HG02885 (cell line): ENCODE data around the gene RANBP17.

Source experiments
- ATAC-seq: cut with Tn5 transposase; IDR thresholded peaks from one replicate; pipeline ENCODE4 v1.9.1; 2021; ENCODE audit warnings: mild to moderate bottlenecking; ENCODE audit not compliant: unreplicated experiment, poor library complexity

RANBP17 gene

GRCh38 chr5:171310819-171311321 lies 449.1 kb downstream of the RANBP17 start:
- no peak for ATAC-seq

GRCh38 chr5:171311322-171312077 lies 449.7 kb downstream of the RANBP17 start:
- ATAC-seq, result no peak

DNA sequence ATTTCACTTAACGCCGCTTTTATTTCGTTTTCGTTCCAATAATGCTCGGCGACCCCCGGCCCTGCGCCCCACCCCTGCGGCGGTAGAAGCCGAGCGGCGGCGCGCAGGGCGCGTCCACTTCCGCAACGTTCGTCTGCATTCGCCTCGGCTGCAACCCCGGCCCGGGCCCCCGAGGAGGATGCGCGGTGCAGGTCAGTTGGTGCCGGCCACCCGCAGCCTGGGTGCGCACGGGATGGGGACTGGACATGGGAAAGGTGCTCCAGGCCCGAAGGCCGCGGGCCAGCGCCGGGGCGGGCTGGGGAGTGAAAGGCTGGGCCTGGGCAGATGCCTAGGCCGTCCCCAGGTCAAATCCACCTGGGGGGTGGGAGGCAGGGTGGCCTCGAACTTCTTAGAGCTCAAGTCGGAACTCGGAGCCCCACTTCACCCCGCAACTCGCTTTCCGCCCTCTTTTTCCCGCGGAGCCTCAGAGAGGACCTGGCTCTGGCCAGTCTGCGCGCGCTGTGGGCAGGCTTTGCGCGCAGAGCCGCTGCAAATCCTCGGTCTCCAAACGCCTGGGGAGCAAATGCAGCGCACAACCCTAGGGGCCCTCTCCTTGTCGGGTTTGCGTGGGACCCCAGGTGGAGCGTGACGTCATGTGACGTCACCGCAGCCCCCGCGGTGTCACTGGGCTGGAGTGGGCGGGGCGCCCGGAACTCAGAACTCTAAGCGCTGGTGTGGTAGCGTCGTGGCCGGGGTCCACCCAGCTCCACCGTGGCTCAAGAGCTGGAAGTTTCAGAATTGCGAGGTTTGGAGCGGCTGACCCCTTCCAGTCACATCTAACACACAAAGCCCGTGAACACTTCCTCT lies 450.5 kb downstream of the RANBP17 start:
- ATAC-seq, result no peak

DNA sequence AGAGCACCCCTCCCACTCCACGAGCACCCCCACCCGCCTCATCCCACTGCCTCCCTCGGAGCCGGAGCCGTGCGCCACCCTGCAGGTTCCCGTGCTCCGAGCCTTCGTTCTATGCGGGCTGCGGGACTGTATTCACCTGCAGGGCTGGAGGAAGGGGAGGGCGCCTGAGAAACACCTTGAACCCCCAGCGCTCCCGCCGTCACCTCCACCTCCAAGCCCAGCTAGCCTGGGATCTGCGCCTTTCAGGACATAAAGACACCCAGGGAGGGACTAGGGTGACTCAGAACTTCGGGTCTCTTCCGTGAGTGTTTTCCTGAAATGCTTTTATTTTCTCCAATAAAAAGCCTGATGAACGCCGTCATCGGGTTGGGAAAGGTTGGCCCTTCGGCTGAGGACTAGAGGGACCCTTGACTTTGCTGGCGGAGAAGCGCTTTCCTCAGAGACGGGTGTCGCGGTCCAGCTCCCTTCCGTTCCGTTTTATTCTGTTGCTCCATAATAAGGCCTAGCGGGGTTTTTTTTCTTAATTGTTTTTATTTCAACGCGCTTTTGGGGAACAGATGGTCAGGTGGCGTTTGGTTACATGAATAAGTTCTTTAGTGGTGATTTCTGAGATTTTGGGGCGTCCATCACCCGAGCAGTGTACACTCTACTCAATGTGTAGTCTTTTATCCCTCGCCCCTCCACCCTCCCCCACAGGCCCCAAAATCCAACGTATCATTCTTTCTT lies 451.8 kb downstream of the RANBP17 start:
- no peak for ATAC-seq

DNA sequence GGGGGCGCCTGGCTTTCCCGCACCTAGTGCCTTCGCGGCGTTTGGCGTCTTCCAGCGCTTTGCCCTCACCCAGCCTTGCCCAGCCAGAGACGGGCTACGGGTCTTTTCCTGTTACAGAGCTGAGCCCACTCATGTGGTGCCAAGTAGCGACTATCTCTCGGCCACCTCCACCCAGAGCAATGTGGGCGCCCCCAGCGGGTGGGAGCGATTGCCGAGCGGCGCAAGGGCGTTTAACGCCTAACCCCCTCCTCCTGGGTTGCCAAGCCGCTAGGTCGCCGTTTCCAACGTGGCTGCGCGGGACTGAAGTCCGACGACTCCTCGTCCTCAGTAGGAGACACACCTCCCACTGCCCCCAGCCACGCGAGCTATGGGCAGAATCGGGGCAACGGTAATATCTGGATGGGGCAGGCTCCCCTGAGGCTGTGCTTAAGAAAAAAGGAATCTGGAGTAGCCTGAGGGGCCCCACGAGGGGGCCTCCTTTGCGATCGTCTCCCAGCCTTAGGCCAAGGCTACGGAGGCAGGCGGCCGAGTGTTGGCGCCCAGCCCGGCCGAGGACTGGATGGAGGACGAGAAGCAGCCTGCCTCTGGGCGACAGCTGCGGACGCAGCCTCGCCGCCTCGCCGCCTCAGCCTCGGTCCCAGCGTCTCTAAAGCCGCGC lies 453.0 kb downstream of the RANBP17 start:
- ATAC-seq, result no peak

DNA sequence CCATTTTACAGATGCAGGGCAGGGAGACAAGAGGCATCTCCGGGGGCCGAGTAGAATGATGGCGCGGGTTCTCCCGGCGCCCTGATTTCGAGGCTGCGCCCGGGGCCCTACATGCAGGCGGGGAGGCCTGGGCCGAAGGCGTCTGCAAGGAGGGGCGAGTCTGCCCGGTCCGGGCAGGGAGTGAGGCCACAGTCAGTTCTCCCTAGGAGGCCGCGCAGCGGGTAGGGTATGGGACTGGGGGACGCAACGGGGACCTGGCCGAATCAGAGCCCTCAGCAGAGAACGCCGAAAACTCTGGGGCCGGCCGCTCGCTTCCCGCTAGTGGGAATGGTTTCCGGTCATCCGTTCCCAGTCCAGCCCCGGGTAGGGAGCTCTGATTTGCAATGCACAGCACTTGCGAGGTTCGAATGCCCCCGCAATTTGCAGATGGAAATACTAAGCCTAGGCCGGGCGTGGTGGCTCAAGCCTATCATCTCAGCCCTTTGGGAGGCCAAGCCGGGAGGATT lies 453.6 kb downstream of the RANBP17 start:
- no peak for ATAC-seq

- no peak for ATAC-seq
Observed at GRCh38 chr5:171315925-171316257, 454.1 kb downstream of the RANBP17 start.

- ATAC-seq, result no peak
Observed at GRCh38 chr5:171316258-171317121, 454.7 kb downstream of the RANBP17 start.

GRCh38 chr5:171317230-171317629 lies 455.4 kb downstream of the RANBP17 start:
- ATAC-seq, result no peak

GRCh38 chr5:171318026-171318425 lies 456.2 kb downstream of the RANBP17 start:
- ATAC-seq, result no peak

DNA sequence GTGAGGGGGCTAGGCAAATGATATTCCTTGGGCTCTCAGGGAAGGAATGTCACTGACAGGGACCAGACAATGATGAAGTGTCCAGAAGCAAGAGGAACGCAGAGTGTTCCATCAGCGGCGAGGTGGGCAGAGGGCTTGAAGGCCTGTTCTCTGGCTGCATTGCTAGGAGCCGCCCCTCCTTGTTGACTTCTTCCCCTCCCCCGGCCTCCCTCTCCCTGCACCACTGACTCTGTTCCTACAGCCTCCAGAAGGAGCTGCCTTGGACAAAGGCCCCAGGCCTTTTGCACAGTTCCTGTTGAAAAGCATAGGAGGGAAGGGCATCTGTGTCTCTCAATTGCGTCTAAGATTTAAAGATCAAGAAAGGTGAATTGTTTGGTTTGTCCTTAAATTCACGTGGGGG lies 459.6 kb downstream of the RANBP17 start:
- no peak for ATAC-seq

GRCh38 chr5:171322527-171322926 lies 460.7 kb downstream of the RANBP17 start:
- no peak for ATAC-seq

GRCh38 chr5:171323007-171323406 lies 461.2 kb downstream of the RANBP17 start:
- no peak for ATAC-seq

- ATAC-seq, result no peak
Observed at GRCh38 chr5:171323806-171324632, 462.2 kb downstream of the RANBP17 start.

GRCh38 chr5:171330021-171330420 lies 468.2 kb downstream of the RANBP17 start:
- ATAC-seq, result no peak

DNA sequence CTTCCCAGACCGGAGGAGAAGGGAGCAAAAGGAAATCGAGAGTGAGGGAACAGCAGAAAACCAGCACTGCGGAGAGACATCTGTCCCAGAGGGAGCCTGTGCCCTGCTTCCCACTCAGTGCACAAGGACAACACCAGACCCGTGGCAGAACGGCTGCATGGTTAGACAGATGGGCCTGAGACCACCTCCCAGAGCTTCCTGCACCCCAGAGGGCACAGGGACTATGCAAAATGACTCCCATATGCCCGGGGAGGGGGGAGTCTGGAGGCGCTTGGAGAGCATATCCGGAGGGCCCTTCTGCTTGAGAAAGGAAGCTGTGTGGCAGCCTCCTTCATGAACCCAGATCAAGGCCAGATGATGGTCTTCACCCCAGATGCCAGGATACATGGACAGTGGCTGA lies 473.8 kb downstream of the RANBP17 start:
- ATAC-seq, result no peak

- no peak for ATAC-seq
Observed at GRCh38 chr5:171336521-171337209, 474.8 kb downstream of the RANBP17 start.

- ATAC-seq, result no peak
Observed at GRCh38 chr5:171337210-171337569, 475.4 kb downstream of the RANBP17 start.
